Measurements from ENCODE around the gene CFAP221.

CFAP221 gene

DNA sequence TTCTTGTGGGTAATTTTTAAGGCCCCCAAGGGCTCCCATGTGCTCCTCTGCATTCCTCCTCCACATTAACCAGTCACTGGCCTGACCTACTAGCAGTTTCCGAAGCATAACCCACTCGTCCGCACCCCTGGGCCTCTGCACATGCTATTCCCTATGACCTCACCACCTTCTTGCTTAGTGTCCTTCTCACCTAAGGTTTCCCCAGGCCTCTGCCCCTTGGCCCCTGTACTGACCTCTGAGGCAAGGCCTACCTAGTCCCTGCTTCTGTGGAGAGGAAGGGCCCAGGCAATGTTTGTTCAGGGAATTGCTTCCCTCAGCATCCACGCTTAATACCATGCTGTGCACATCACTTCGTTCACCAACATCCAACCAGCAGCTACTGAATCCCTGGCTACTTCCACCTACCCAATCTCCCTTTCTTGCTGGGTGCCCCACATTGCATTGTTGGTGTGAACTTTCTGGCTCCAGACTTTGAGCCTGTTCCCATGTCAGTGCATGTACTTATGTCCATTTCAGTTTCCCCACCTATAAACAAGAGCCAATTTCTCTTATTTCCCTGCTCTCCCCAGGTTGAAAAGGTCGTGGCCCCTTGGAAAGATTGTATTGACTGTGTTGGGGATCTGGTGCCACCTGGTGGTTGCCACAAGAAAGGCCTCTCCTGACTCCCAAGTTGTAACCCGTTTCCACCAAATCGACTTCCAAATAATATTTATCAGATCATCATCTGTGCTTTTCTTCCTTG is 115.5 kb downstream of the CFAP221 start:
- Histone ChIP-seq H3K4me1 (ENCODE audit: control insufficient read depth, insufficient read depth, low read depth, low read length) (no peaks in the 10 kb centered on the region), H4K91ac (ENCODE audit: low read length) (no peak overlapping the region), H2BK120ac (ENCODE audit: low read depth, low read length) (no peak overlapping the region), H3K4ac (ENCODE audit: low read depth in 1 of 2, low read length in 2 of 2) (no peak overlapping the region), H3K79me1 (replicated peaks; ENCODE audit: low read length, poor library complexity, severe bottlenecking) (no peaks in the 10 kb centered on the region), H2BK12ac (ENCODE audit: low read length in 2 of 2) (no peak overlapping the region), H3K27me3 (ENCODE audit: control insufficient read depth in 1 of 2, insufficient read depth in 1 of 2, low read length in 2 of 2) (peaks cover 15 to 16% of the 10 kb centered on the region in 2 experiments), H3K9ac (ENCODE audit: low read length) (no peak overlapping the region), H3K27ac (ENCODE audit: low read length, poor library complexity, severe bottlenecking) (no peak overlapping the region), H3K18ac (ENCODE audit: low read depth in 1 of 2, low read length in 2 of 2) (no peak overlapping the region), H2AK5ac (ENCODE audit: low read length, severe bottlenecking) (no peak overlapping the region), H3K23ac (ENCODE audit: low read length in 2 of 2) (no peak overlapping the region), H3K4me2 (ENCODE audit: low read length, poor library complexity, severe bottlenecking) (no peak overlapping the region), H2AFZ (ENCODE audit: low read depth, low read length) (no peak overlapping the region), H3K9me3 (ENCODE audit: control insufficient read depth, low read length) (peaks cover 4% of the 10 kb centered on the region), H2BK15ac (ENCODE audit: low read depth, poor library complexity, severe bottlenecking) (no peak overlapping the region), H2BK5ac (ENCODE audit: low read depth, low read length, poor library complexity, severe bottlenecking) (no peak overlapping the region), H4K8ac (ENCODE audit: low read length) (no peak overlapping the region), H3K14ac (ENCODE audit: low read length in 2 of 2) (no peak overlapping the region), H3K4me3 (ENCODE audit: insufficient read depth in 1 of 2, low read depth in 1 of 2, low read length in 2 of 2) (no peak overlapping the region), H3K36me3 (ENCODE audit: control insufficient read depth in 1 of 2, insufficient read depth in 2 of 2, low read depth in 1 of 2, low read length in 2 of 2) (no peaks in the 10 kb centered on the region)
- DNase-seq = peak; percentile 35
- WGBS = 80% methylated on average over 5 of the region's 8 CpGs

- WGBS = 48% methylated on average over 7 of the region's 7 CpGs
- Histone ChIP-seq H2BK15ac (ENCODE audit: low read depth, poor library complexity, severe bottlenecking) (no peak overlapping the region), H3K27me3 (ENCODE audit: control insufficient read depth in 1 of 2, insufficient read depth in 1 of 2, low read length in 2 of 2) (peaks cover 12 to 14% of the 10 kb centered on the region in 2 experiments)
Measured at GRCh38 chr2:119660343-119660658, 116.1 kb downstream of the CFAP221 start.

DNA sequence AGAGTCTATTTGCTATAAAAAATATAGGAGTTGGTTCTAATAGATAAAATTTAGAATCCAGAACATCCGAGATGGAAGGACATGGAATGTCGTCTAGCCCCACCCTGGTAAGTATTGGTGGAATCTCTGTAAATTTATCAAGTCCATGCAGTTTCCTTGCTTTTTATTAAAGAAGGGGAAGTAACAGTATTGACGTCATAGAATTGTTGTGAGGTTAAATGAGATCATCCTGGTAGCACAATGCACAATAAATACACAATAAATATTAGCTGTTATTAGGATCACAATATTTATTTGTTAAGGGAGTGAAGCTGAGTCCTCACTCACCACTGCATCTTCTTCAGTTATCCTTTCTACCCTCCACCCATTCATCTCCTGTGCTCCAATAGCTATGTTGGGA is 118.0 kb downstream of the CFAP221 start:
- Histone ChIP-seq H3K27ac (ENCODE audit: low read length, poor library complexity, severe bottlenecking) (no peak overlapping the region), H2BK5ac (ENCODE audit: low read depth, low read length, poor library complexity, severe bottlenecking) (no peak overlapping the region), H2BK12ac (ENCODE audit: low read length in 2 of 2) (no peak overlapping the region), H2BK15ac (ENCODE audit: low read depth, poor library complexity, severe bottlenecking) (no peak overlapping the region), H4K8ac (ENCODE audit: low read length) (no peak overlapping the region), H3K18ac (ENCODE audit: low read depth in 1 of 2, low read length in 2 of 2) (no peak overlapping the region), H3K36me3 (ENCODE audit: control insufficient read depth in 1 of 2, insufficient read depth in 2 of 2, low read depth in 1 of 2, low read length in 2 of 2) (no peaks in the 10 kb centered on the region), H3K4me3 (ENCODE audit: insufficient read depth in 1 of 2, low read depth in 1 of 2, low read length in 2 of 2) (no peak overlapping the region), H3K27me3 (ENCODE audit: control insufficient read depth in 1 of 2, insufficient read depth in 1 of 2, low read length in 2 of 2) (peaks cover 6 to 16% of the 10 kb centered on the region in 2 experiments), H2AFZ (ENCODE audit: low read depth, low read length) (no peak overlapping the region), H4K91ac (ENCODE audit: low read length) (no peak overlapping the region), H3K14ac (ENCODE audit: low read length in 2 of 2) (no peak overlapping the region), H3K79me1 (replicated peaks; ENCODE audit: low read length, poor library complexity, severe bottlenecking) (no peaks in the 10 kb centered on the region), H3K4ac (ENCODE audit: low read depth in 1 of 2, low read length in 2 of 2) (no peak overlapping the region), H3K4me1 (ENCODE audit: control insufficient read depth, insufficient read depth, low read depth, low read length) (no peaks in the 10 kb centered on the region), H2AK5ac (ENCODE audit: low read length, severe bottlenecking) (no peak overlapping the region), H3K23ac (ENCODE audit: low read length in 2 of 2) (no peak overlapping the region), H3K4me2 (ENCODE audit: low read length, poor library complexity, severe bottlenecking) (no peak overlapping the region), H3K9ac (ENCODE audit: low read length) (no peak overlapping the region), H2BK120ac (ENCODE audit: low read depth, low read length) (no peak overlapping the region), H3K9me3 (ENCODE audit: control insufficient read depth, low read length) (peaks cover 6% of the 10 kb centered on the region)
- DNase-seq = no peak
- WGBS = 94% methylated on average over 2 of the region's 3 CpGs

More at GRCh38 chr2:119660343-119660658, 116.1 kb downstream of the CFAP221 start:
- H2BK120ac ChIP-seq (ENCODE audit: low read depth, low read length) = no peak overlapping the region
- no peaks in the 10 kb centered on the region for H3K36me3 ChIP-seq (ENCODE audit: control insufficient read depth in 1 of 2, insufficient read depth in 2 of 2, low read depth in 1 of 2, low read length in 2 of 2)
- no peak overlapping the region for H3K4ac ChIP-seq (ENCODE audit: low read depth in 1 of 2, low read length in 2 of 2)
- H3K27ac ChIP-seq (ENCODE audit: low read length, poor library complexity, severe bottlenecking) = no peak overlapping the region
- no peak overlapping the region for H4K91ac ChIP-seq (ENCODE audit: low read length)
- H3K4me2 ChIP-seq (ENCODE audit: low read length, poor library complexity, severe bottlenecking) = no peak overlapping the region
- H3K23ac ChIP-seq (ENCODE audit: low read length in 2 of 2) = no peak overlapping the region
- H3K9me3 ChIP-seq (ENCODE audit: control insufficient read depth, low read length) = peaks cover 6% of the 10 kb centered on the region
- H3K4me3 ChIP-seq (ENCODE audit: insufficient read depth in 1 of 2, low read depth in 1 of 2, low read length in 2 of 2) = no peak overlapping the region
- H3K18ac ChIP-seq (ENCODE audit: low read depth in 1 of 2, low read length in 2 of 2) = no peak overlapping the region
- H3K9ac ChIP-seq (ENCODE audit: low read length) = no peak overlapping the region
- no peak overlapping the region for H2BK12ac ChIP-seq (ENCODE audit: low read length in 2 of 2)
- no peak overlapping the region for H3K14ac ChIP-seq (ENCODE audit: low read length in 2 of 2)
- no peaks in the 10 kb centered on the region for H3K4me1 ChIP-seq (ENCODE audit: control insufficient read depth, insufficient read depth, low read depth, low read length)
- no peak for DNase-seq
- no peak overlapping the region for H4K8ac ChIP-seq (ENCODE audit: low read length)
- H3K79me1 ChIP-seq (replicated peaks; ENCODE audit: low read length, poor library complexity, severe bottlenecking) = no peaks in the 10 kb centered on the region
- no peak overlapping the region for H2BK5ac ChIP-seq (ENCODE audit: low read depth, low read length, poor library complexity, severe bottlenecking)
- H2AK5ac ChIP-seq (ENCODE audit: low read length, severe bottlenecking) = no peak overlapping the region
- no peak overlapping the region for H2AFZ ChIP-seq (ENCODE audit: low read depth, low read length)

DNA sequence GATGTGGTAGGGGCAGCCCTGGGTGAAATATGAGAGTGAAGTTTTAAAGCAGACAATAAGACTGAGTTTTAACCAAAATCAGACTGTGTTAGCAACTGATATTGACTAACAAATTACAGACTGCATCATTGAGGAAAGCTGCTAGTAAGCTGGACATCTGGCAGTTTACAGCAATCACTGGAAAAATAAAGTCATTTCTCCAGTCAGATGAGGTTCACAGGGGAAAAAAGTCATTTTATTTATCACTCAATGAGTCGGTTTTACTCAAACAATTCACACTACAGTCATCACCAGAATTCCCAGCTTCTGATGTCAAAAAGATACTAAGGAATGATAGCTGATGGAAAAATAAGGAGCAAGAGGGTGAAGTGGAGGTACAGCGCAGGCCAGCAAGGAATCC is 124.3 kb downstream of the CFAP221 start:
- H3K27ac ChIP-seq (ENCODE audit: low read length, poor library complexity, severe bottlenecking) = no peak overlapping the region
- H3K36me3 ChIP-seq (ENCODE audit: control insufficient read depth in 1 of 2, insufficient read depth in 2 of 2, low read depth in 1 of 2, low read length in 2 of 2) = no peaks in the 10 kb centered on the region
- H2BK5ac ChIP-seq (ENCODE audit: low read depth, low read length, poor library complexity, severe bottlenecking) = no peak overlapping the region

More for the DNA sequence above, 124.3 kb downstream of the CFAP221 start:
- no peak for DNase-seq
- H3K4me2 ChIP-seq (ENCODE audit: low read length, poor library complexity, severe bottlenecking) = no peak overlapping the region
- no peak overlapping the region for H4K91ac ChIP-seq (ENCODE audit: low read length)
- no peak overlapping the region for H2BK15ac ChIP-seq (ENCODE audit: low read depth, poor library complexity, severe bottlenecking)
- no peak overlapping the region for H2BK12ac ChIP-seq (ENCODE audit: low read length in 2 of 2)
- H3K9ac ChIP-seq (ENCODE audit: low read length) = no peak overlapping the region
- H2AK5ac ChIP-seq (ENCODE audit: low read length, severe bottlenecking) = no peak overlapping the region
- WGBS = 88% methylated on average over 1 of the region's 2 CpGs
- H3K79me1 ChIP-seq (replicated peaks; ENCODE audit: low read length, poor library complexity, severe bottlenecking) = no peaks in the 10 kb centered on the region
- no peak overlapping the region for H3K23ac ChIP-seq (ENCODE audit: low read length in 2 of 2)
- no peak overlapping the region for H2BK120ac ChIP-seq (ENCODE audit: low read depth, low read length)
- H3K14ac ChIP-seq (ENCODE audit: low read length in 2 of 2) = no peak overlapping the region
- no peak overlapping the region for H3K4me3 ChIP-seq (ENCODE audit: insufficient read depth in 1 of 2, low read depth in 1 of 2, low read length in 2 of 2)
- H2AFZ ChIP-seq (ENCODE audit: low read depth, low read length) = no peak overlapping the region
- H4K8ac ChIP-seq (ENCODE audit: low read length) = no peak overlapping the region
- no peak overlapping the region for H3K4ac ChIP-seq (ENCODE audit: low read depth in 1 of 2, low read length in 2 of 2)
- H3K27me3 ChIP-seq (ENCODE audit: control insufficient read depth in 1 of 2, insufficient read depth in 1 of 2, low read length in 2 of 2) = peaks cover 3 to 10% of the 10 kb centered on the region in 2 experiments
- no peak overlapping the region for H3K18ac ChIP-seq (ENCODE audit: low read depth in 1 of 2, low read length in 2 of 2)
- peaks cover 6% of the 10 kb centered on the region for H3K9me3 ChIP-seq (ENCODE audit: control insufficient read depth, low read length)
- H3K4me1 ChIP-seq (ENCODE audit: control insufficient read depth, insufficient read depth, low read depth, low read length) = peaks cover 2% of the 10 kb centered on the region
